GM12872 (cell line): ENCODE measurements around the gene ETS2.

Experiments
- CTCF ChIP-seq: IDR thresholded peaks from 3 replicates; pipeline ENCODE4 v1.5.1; 2011; ENCODE audit warnings: low read depth, mild to moderate bottlenecking, low read length, moderate library complexity; ENCODE audit not compliant: insufficient read depth

Gene ETS2

GRCh38 chr21:38805328-38806152, at the start of gene ETS2:
TSS of gene ETS2 (plus strand) at chr21:38805929. CDS start at chr21:38810035, 4,106 bp downstream.
- no peak for TF ChIP-seq CTCF

- no peak for TF ChIP-seq CTCF
Measured at GRCh38 chr21:38756746-38757145, 49.0 kb upstream of the ETS2 start.

- TF ChIP-seq CTCF, result no peak
Measured at GRCh38 chr21:38758501-38759214, 47.1 kb upstream of the ETS2 start.

- TF ChIP-seq CTCF, result no peak
Measured at GRCh38 chr21:38759413-38759812, 46.3 kb upstream of the ETS2 start.

- no peak for TF ChIP-seq CTCF
Measured at GRCh38 chr21:38760017-38760761, 45.5 kb upstream of the ETS2 start.

GRCh38 chr21:38760762-38761155, 45.0 kb upstream of the ETS2 start:
- TF ChIP-seq CTCF, result no peak

- TF ChIP-seq CTCF, result no peak
Measured at GRCh38 chr21:38761531-38761930, 44.2 kb upstream of the ETS2 start.
